Measurements from ENCODE around the gene CDSN.
"Not testable (repeated sequence)": the region's sequence is repeated elsewhere in the genome, so short reads cannot be mapped to it uniquely, and the experiment has no call there.

Gene CDSN

GRCh38 chr6:31120151-31120915 is at the start of gene CDSN:
Gene CDSN (minus strand): TSS chr6:31120446. CDS start chr6:31120419, 27 bp downstream.
- no peak for DNase-seq (ENCODE audit: low read depth in 4 of 4, low spot score in 1 of 4)

- no peak for DNase-seq (ENCODE audit: low read depth in 4 of 4, low spot score in 1 of 4)
These were observed 49.0 kb upstream of the CDSN start for GRCh38 chr6:31169123-31169857.

- no peak for DNase-seq (ENCODE audit: low read depth in 4 of 4, low spot score in 1 of 4)
These were observed 48.4 kb upstream of the CDSN start for GRCh38 chr6:31168606-31169005.

GRCh38 chr6:31165986-31166385 is 45.7 kb upstream of the CDSN start:
- no peak for DNase-seq (ENCODE audit: low read depth in 4 of 4, low spot score in 1 of 4)

- not testable (repeated sequence) for DNase-seq (ENCODE audit: low read depth in 4 of 4, low spot score in 1 of 4)
These were observed 45.0 kb upstream of the CDSN start for GRCh38 chr6:31165064-31165832.

- not testable (repeated sequence) for DNase-seq (ENCODE audit: low read depth in 4 of 4, low spot score in 1 of 4)
These were observed 44.3 kb upstream of the CDSN start for GRCh38 chr6:31164475-31165063.

- no peak for DNase-seq (ENCODE audit: low read depth in 4 of 4, low spot score in 1 of 4)
These were observed 43.7 kb upstream of the CDSN start for GRCh38 chr6:31163922-31164321.

GRCh38 chr6:31162463-31163165 is 42.4 kb upstream of the CDSN start:
- no peak for DNase-seq (ENCODE audit: low read depth in 4 of 4, low spot score in 1 of 4)

GRCh38 chr6:31161216-31162126 is 41.2 kb upstream of the CDSN start:
- DNase-seq (ENCODE audit: low read depth in 4 of 4, low spot score in 1 of 4), result no peak

GRCh38 chr6:31158863-31159855 is 38.9 kb upstream of the CDSN start:
- peak in 1 of 4 experiments; percentile 8 for DNase-seq (ENCODE audit: low read depth in 4 of 4, low spot score in 1 of 4)

GRCh38 chr6:31158140-31158862 is 38.1 kb upstream of the CDSN start, which contains the start of gene TCF19:
Gene TCF19 (plus strand): TSS chr6:31158589. CDS start chr6:31159470, 881 bp downstream.
- peak; percentile 96 to 99 (median 98) for DNase-seq (ENCODE audit: low read depth in 4 of 4, low spot score in 1 of 4)

- no peak for DNase-seq (ENCODE audit: low read depth in 4 of 4, low spot score in 1 of 4)
These were observed 37.4 kb upstream of the CDSN start, which contains the start of gene CCHCR1 for GRCh38 chr6:31157513-31158139. Gene CCHCR1 (minus strand): TSS chr6:31157802. CDS start chr6:31157600, 202 bp downstream.

- DNase-seq (ENCODE audit: low read depth in 4 of 4, low spot score in 1 of 4), result no peak
These were observed 36.4 kb upstream of the CDSN start for GRCh38 chr6:31156641-31157040.

GRCh38 chr6:31154436-31154835 is 34.2 kb upstream of the CDSN start:
- no peak for DNase-seq (ENCODE audit: low read depth in 4 of 4, low spot score in 1 of 4)

GRCh38 chr6:31152781-31153180 is 32.5 kb upstream of the CDSN start:
- no peak for DNase-seq (ENCODE audit: low read depth in 4 of 4, low spot score in 1 of 4)

GRCh38 chr6:31149827-31150447 is 29.7 kb upstream of the CDSN start:
- DNase-seq (ENCODE audit: low read depth in 4 of 4, low spot score in 1 of 4), result no peak

GRCh38 chr6:31145386-31145785 is 25.1 kb upstream of the CDSN start:
- no peak for DNase-seq (ENCODE audit: low read depth in 4 of 4, low spot score in 1 of 4)

All from stimulated activated CD4-positive, alpha-beta T cell treated with anti-CD3 and anti-CD28 coated beads, Interleukin-1b, Interleukin-23, amount 100 ng/mL, for 24 hours (primary cell).